SK-N-SH treated with all-trans-retinoic acid at 6 μM for 48 hours (cell line): ENCODE measurements around the gene LOX.

Source experiments
- ATAC-seq: fragments of 200-7000 bp; cut with Tn5 transposase; 3 replicates; pipeline ENCODE4 v1.9.1; 2020; ENCODE audit warnings: mild to moderate bottlenecking, moderate library complexity
- BACH2 ChIP-seq: fragments of 250-450 bp; sonication (Bioruptor Pico); IDR thresholded peaks from 2 replicates; pipeline ENCODE4 v1.9.0; 2021; ENCODE audit warnings: mild to moderate bottlenecking, borderline replicate concordance
- CSRNP3 ChIP-seq: fragments of 250-450 bp; sonication (Bioruptor Pico); IDR thresholded peaks from 2 replicates; pipeline ENCODE4 v1.5.1; 2021; ENCODE audit warnings: mild to moderate bottlenecking, moderate library complexity
- ESRRG ChIP-seq: fragments of 250-450 bp; sonication (Bioruptor Pico); IDR thresholded peaks from 2 replicates; pipeline ENCODE4 v1.6.1; 2021; ENCODE audit warnings: mild to moderate bottlenecking
- GLIS3 ChIP-seq: fragments of 250-450 bp; sonication (Bioruptor Pico); IDR thresholded peaks from 2 replicates; pipeline ENCODE4 v1.5.0; 2020; ENCODE audit warnings: mild to moderate bottlenecking, moderate library complexity
- ISL1 ChIP-seq: fragments of 250-450 bp; sonication (Bioruptor Pico); IDR thresholded peaks from 2 replicates; pipeline ENCODE4 v2.1.2; 2022; ENCODE audit warnings: mild to moderate bottlenecking, moderate library complexity
- OSR1 ChIP-seq: fragments of 250-450 bp; sonication (Bioruptor Pico); IDR thresholded peaks from 2 replicates; pipeline ENCODE4 v1.8.0; 2022; ENCODE audit warnings: moderate library complexity, mild to moderate bottlenecking, inconsistent platforms
- PPARA ChIP-seq: fragments of 250-450 bp; sonication (Bioruptor Pico); IDR thresholded peaks from 2 replicates; pipeline ENCODE4 v1.5.0; 2020; ENCODE audit warnings: mild to moderate bottlenecking, borderline replicate concordance
- RARB ChIP-seq: fragments of 250-450 bp; sonication (Bioruptor Pico); IDR thresholded peaks from 2 replicates; pipeline ENCODE4 v1.8.0; 2021; ENCODE audit warnings: mild to moderate bottlenecking, moderate library complexity
- SNAI2 ChIP-seq: fragments of 250-450 bp; sonication (Bioruptor Pico); IDR thresholded peaks from 2 replicates; pipeline ENCODE4 v1.5.0; 2020; ENCODE audit warnings: mild to moderate bottlenecking, moderate library complexity
- TCF4 ChIP-seq: fragments of 250-450 bp; sonication (Bioruptor Pico); IDR thresholded peaks from 2 replicates; pipeline ENCODE4 v1.8.0; 2021; ENCODE audit warnings: mild to moderate bottlenecking, moderate library complexity, borderline replicate concordance
- TOX ChIP-seq: fragments of 250-450 bp; sonication (Bioruptor Pico); IDR thresholded peaks from 2 replicates; pipeline ENCODE4 v1.8.0; 2021; ENCODE audit warnings: mild to moderate bottlenecking, moderate library complexity, borderline replicate concordance
- ZC3H10 ChIP-seq: fragments of 250-450 bp; sonication (Bioruptor Pico); IDR thresholded peaks from 2 replicates; pipeline ENCODE4 v1.5.1; 2021; ENCODE audit warnings: mild to moderate bottlenecking, moderate library complexity
- ZFP30 ChIP-seq: fragments of 450-650 bp; formaldehyde crosslinking; IDR thresholded peaks from 2 replicates; pipeline ENCODE4 v1.5.0; 2022; ENCODE audit warnings: mild to moderate bottlenecking, moderate library complexity
- ZNF565 ChIP-seq: fragments of 450-650 bp; formaldehyde crosslinking; conservative IDR thresholded peaks from 2 replicates; pipeline ENCODE4 v1.5.0; 2020; ENCODE audit warnings: low read depth, mild to moderate bottlenecking, moderate library complexity
- TF ChIP-seq, protein P1 (sequence below): fragments of 250-450 bp; sonication (Bioruptor Pico); IDR thresholded peaks from 2 replicates; pipeline ENCODE4 v1.8.0; 2020; ENCODE audit warnings: mild to moderate bottlenecking, moderate library complexity, borderline replicate concordance
- TF ChIP-seq, protein P2 (sequence below): fragments of 250-450 bp; sonication (Bioruptor Pico); IDR thresholded peaks from 2 replicates; pipeline ENCODE4 v1.5.0; 2020; ENCODE audit warnings: mild to moderate bottlenecking, moderate library complexity
- TF ChIP-seq, protein P3 (sequence below): fragments of 250-450 bp; sonication (Bioruptor Pico); IDR thresholded peaks from 2 replicates; pipeline ENCODE4 v1.5.1; 2020; ENCODE audit warnings: low read depth, mild to moderate bottlenecking, moderate library complexity

The LOX gene

DNA sequence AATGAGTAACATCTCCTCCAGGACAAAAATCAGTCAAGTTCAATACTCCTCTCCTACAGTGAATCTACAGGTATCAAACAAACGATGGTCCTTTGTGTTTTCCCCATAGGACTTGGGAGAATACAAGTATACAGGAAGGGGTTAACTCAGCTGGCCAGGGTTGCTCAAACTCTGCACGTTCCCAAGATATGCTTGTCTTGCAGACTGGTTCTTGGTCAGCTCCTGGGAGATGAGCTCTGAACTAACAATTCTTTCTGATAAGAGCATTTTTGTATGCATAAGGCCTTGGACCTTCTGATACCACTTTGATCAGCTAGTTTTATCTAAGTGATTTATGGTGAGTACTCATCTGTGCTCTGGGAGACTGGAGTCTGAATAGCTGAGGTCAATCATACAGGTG, 42.1 kb downstream of the LOX start:
- no peak for TF ChIP-seq ISL1 (CRISPR knock-in tag)
- no peak for TF ChIP-seq ZC3H10 (CRISPR knock-in tag)
- no peak for ATAC-seq

DNA sequence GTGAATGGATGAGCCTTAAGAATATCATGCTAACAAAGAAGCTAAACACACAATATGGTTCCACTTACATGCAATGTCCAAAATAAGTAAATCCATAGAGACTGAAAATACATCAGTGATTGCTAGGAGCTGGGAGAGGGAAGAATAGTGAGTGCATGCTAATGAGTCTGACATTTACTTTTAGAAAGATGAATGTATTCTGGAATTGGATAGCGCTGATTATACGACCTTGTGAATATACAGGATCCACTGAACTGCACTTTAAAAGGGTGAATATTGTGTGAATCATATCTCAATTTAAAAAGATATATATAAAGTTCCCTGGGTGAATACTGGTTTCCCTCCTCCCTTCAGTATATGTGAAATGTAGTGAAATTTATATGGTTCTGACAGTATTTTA, 46.2 kb downstream of the LOX start:
- no peak for TF ChIP-seq PPARA
- TF ChIP-seq, protein P1, sequence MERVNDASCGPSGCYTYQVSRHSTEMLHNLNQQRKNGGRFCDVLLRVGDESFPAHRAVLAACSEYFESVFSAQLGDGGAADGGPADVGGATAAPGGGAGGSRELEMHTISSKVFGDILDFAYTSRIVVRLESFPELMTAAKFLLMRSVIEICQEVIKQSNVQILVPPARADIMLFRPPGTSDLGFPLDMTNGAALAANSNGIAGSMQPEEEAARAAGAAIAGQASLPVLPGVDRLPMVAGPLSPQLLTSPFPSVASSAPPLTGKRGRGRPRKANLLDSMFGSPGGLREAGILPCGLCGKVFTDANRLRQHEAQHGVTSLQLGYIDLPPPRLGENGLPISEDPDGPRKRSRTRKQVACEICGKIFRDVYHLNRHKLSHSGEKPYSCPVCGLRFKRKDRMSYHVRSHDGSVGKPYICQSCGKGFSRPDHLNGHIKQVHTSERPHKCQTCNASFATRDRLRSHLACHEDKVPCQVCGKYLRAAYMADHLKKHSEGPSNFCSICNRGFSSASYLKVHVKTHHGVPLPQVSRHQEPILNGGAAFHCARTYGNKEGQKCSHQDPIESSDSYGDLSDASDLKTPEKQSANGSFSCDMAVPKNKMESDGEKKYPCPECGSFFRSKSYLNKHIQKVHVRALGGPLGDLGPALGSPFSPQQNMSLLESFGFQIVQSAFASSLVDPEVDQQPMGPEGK = no peak
- TF ChIP-seq, protein P2, sequence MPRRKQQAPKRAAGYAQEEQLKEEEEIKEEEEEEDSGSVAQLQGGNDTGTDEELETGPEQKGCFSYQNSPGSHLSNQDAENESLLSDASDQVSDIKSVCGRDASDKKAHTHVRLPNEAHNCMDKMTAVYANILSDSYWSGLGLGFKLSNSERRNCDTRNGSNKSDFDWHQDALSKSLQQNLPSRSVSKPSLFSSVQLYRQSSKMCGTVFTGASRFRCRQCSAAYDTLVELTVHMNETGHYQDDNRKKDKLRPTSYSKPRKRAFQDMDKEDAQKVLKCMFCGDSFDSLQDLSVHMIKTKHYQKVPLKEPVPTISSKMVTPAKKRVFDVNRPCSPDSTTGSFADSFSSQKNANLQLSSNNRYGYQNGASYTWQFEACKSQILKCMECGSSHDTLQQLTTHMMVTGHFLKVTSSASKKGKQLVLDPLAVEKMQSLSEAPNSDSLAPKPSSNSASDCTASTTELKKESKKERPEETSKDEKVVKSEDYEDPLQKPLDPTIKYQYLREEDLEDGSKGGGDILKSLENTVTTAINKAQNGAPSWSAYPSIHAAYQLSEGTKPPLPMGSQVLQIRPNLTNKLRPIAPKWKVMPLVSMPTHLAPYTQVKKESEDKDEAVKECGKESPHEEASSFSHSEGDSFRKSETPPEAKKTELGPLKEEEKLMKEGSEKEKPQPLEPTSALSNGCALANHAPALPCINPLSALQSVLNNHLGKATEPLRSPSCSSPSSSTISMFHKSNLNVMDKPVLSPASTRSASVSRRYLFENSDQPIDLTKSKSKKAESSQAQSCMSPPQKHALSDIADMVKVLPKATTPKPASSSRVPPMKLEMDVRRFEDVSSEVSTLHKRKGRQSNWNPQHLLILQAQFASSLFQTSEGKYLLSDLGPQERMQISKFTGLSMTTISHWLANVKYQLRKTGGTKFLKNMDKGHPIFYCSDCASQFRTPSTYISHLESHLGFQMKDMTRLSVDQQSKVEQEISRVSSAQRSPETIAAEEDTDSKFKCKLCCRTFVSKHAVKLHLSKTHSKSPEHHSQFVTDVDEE = no peak
- TF ChIP-seq BACH2 (CRISPR knock-in tag) = no peak
- TF ChIP-seq GLIS3 (CRISPR knock-in tag) = no peak
- TF ChIP-seq, protein P3, sequence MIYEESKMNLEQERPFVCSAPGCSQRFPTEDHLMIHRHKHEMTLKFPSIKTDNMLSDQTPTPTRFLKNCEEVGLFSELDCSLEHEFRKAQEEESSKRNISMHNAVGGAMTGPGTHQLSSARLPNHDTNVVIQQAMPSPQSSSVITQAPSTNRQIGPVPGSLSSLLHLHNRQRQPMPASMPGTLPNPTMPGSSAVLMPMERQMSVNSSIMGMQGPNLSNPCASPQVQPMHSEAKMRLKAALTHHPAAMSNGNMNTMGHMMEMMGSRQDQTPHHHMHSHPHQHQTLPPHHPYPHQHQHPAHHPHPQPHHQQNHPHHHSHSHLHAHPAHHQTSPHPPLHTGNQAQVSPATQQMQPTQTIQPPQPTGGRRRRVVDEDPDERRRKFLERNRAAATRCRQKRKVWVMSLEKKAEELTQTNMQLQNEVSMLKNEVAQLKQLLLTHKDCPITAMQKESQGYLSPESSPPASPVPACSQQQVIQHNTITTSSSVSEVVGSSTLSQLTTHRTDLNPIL = no peak
- TF ChIP-seq CSRNP3 (CRISPR knock-in tag) = no peak
- TF ChIP-seq ESRRG (CRISPR knock-in tag) = no peak
- TF ChIP-seq SNAI2 = no peak
- no peak for TF ChIP-seq ZC3H10 (CRISPR knock-in tag)
- TF ChIP-seq RARB (CRISPR knock-in tag) = no peak
- no peak for TF ChIP-seq ZNF565 (CRISPR knock-in tag)
- no peak for TF ChIP-seq TOX (CRISPR knock-in tag)
- TF ChIP-seq ZFP30 (CRISPR knock-in tag) = no peak
- TF ChIP-seq OSR1 (CRISPR knock-in tag) = no peak
- no peak for ATAC-seq

GRCh38 chr5:122030251-122030650, 47.8 kb downstream of the LOX start:
- no peak for TF ChIP-seq SNAI2
- no peak for TF ChIP-seq ZFP30 (CRISPR knock-in tag)
- TF ChIP-seq ESRRG (CRISPR knock-in tag) = no peak
- no peak for TF ChIP-seq GLIS3 (CRISPR knock-in tag)
- ATAC-seq = no peak

DNA sequence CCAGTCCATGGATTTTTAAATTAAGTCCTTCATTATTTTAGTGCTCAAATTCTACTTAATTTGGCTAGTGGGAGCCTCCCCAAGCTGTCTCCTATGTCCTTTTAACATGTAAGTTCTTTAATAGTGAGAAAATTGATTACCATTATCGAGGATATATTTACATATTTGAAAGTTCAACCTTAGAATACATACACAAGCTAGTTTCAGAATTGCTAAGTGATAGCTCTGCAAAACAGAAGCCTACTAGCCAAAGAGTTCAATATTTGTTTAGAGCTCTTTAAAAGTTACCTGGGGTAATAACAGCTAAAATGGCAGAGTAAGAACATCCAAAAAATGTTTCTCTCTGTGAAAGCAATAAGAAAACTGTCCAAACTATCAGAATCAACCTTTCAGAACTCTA, 48.2 kb downstream of the LOX start:
- TF ChIP-seq RARB (CRISPR knock-in tag) = no peak
- no peak for TF ChIP-seq TCF4 (CRISPR knock-in tag)
- TF ChIP-seq ZFP30 (CRISPR knock-in tag) = no peak
- no peak for TF ChIP-seq BACH2 (CRISPR knock-in tag)
- no peak for TF ChIP-seq CSRNP3 (CRISPR knock-in tag)
- TF ChIP-seq, protein P3 = no peak
- TF ChIP-seq, all 23 proteins: peak for 0
- ATAC-seq = no peak
